Lower leg skin (tissue), 3 donors: ENCODE measurements around the gene GREM1.

Experiments
- POLR2A ChIP-seq, 2 donors: fragments of 450-650 bp; IDR thresholded peaks; one replicate each; pipeline ENCODE4 v1.6.1; 2016 to 2017; ENCODE audit warnings: antibody characterized with exemption in 2 of 2, mild to moderate bottlenecking in 1 of 2, moderate library complexity in 1 of 2
- TF ChIP-seq, protein P1 (sequence below), 3 donors: fragments of 450-650 bp; IDR thresholded peaks; one replicate each; pipeline ENCODE4 v1.5.1; 2016; ENCODE audit warnings: antibody characterized with exemption in 3 of 3, mild to moderate bottlenecking in 3 of 3, moderate library complexity in 2 of 3

DNA sequence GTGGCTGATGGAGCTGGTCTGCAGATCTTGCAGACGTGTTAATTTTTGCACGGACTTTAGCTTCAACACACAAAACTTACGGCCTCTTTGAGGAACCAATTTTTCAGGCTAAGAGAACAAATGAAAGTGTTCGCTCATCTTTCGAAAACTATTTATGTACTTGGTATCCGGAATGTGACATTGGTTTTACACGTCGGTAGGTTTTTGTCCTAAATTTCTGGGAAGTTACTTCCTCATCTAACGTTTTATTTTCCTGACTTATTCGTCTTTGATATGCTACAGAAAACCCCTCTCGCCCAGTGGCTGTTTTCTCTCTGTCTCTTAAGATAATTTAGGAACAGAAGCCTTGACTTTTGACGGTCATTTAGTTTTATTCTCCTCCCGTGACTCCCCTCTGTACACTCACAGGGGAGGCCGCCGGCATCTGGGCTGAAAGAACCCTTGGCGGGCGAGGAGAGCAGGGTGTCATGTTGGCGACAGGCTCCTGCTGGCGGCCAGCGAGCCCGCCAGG is 834 bp upstream of the GREM1 start:
- TF ChIP-seq POLR2A (IDR thresholded peaks at IDR 0.05), result no peak
- TF ChIP-seq, protein P1, sequence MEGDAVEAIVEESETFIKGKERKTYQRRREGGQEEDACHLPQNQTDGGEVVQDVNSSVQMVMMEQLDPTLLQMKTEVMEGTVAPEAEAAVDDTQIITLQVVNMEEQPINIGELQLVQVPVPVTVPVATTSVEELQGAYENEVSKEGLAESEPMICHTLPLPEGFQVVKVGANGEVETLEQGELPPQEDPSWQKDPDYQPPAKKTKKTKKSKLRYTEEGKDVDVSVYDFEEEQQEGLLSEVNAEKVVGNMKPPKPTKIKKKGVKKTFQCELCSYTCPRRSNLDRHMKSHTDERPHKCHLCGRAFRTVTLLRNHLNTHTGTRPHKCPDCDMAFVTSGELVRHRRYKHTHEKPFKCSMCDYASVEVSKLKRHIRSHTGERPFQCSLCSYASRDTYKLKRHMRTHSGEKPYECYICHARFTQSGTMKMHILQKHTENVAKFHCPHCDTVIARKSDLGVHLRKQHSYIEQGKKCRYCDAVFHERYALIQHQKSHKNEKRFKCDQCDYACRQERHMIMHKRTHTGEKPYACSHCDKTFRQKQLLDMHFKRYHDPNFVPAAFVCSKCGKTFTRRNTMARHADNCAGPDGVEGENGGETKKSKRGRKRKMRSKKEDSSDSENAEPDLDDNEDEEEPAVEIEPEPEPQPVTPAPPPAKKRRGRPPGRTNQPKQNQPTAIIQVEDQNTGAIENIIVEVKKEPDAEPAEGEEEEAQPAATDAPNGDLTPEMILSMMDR (IDR thresholded peaks at IDR 0.05), result no peak
